GM21825 (cell line): ENCODE data around the gene CCRL2.

ENCODE experiments used
- ATAC-seq: cut with Tn5 transposase; IDR thresholded peaks from one replicate; pipeline ENCODE4 v1.9.1; 2021; ENCODE audit warnings: mild to moderate bottlenecking, moderate library complexity; ENCODE audit not compliant: unreplicated experiment

Gene CCRL2

GRCh38 chr3:46455231-46456115 lies 48.4 kb downstream of the CCRL2 start:
- no peak for ATAC-seq

- no peak for ATAC-seq
Observed at GRCh38 chr3:46456118-46456517, 49.1 kb downstream of the CCRL2 start.
